Erythroblast (primary cell): ENCODE measurements around the gene CHD9.

Experiments
- GATA1 ChIP-seq: IDR thresholded peaks from 2 replicates; pipeline ENCODE4 v1.6.1; 2011; ENCODE audit warnings: low read depth, mild to moderate bottlenecking, control low read depth, low read length, moderate library complexity
- POLR2A ChIP-seq: IDR thresholded peaks from 2 replicates; pipeline ENCODE4 v1.6.1; 2011; ENCODE audit warnings: mild to moderate bottlenecking, low read length

DNA sequence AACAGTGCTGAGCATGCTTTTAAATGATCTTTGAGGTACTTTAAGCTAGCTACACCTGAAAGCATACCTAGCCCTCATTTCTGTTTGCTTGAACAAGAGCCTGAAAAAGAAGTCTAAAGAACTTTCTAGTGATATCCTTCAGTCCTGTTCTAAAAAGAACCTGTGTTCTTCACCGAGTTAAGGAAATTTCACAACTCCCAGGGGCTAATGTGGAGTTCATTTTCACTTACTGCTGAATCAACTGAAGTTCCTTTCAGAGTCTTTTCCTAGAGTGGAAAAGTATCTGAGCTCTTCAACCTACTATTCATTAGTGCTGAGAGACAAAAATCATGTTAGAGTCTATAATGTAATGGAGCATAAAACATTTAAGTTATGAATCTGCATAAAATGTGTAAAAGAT, 66.9 kb downstream of the CHD9 start:
- TF ChIP-seq POLR2A (no peak), GATA1 (no peak)
